ENCODE data around the gene NRAP.

NRAP gene

DNA sequence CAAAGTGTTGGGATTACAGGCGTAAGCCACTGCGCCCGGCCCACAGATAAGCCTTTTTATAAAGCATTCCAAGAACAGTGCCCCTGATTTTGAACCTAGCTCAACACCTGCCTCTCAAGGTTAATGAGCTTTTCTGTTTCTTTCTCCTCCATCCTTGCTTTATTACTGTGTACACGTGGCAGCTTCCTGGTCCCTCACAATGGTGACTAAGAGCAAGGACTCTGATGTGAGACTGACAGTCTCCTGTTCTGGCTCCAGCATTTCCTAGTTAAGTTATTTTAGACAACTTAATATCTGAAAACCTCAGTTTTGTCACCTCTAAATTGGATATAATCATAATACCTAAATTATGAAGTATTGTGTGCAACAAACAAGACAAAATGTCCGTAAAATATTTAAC lies 101.1 kb downstream of the NRAP start:
- Histone ChIP-seq H3K27me3 (ENCODE audit: insufficient read depth, low read length, poor library complexity, severe bottlenecking) (no peaks in the 10 kb centered on the region), H4K20me1 (ENCODE audit: insufficient read depth, low read length, poor library complexity, severe bottlenecking) (no peaks in the 10 kb centered on the region), H3K79me2 (ENCODE audit: insufficient read depth, low read length) (no peaks in the 10 kb centered on the region), H3F3A (ENCODE audit: low read depth) (no peaks in the 10 kb centered on the region), H3K9me3 (ENCODE audit: insufficient read depth, low read depth, low read length) (no peaks in the 10 kb centered on the region), H3K4me2 (ENCODE audit: low read depth, low read length, poor library complexity, severe bottlenecking) (peak overlapping the region; percentile 73), H2AFZ (ENCODE audit: low read length) (peak overlapping the region; percentile 94), H3K36me3 (ENCODE audit: insufficient read depth, low read length) (no peaks in the 10 kb centered on the region), H3K4me1 (ENCODE audit: insufficient read depth, low read length, poor library complexity, severe bottlenecking) (peaks cover 6% of the 10 kb centered on the region), H3K9ac (ENCODE audit: low read depth, low read length, poor library complexity, severe bottlenecking) (peak overlapping the region; percentile 50), H3K9me2 (replicated peaks; ENCODE audit: low read depth, low read length) (no peaks in the 10 kb centered on the region), H3K4me3 (ENCODE audit: low read length, poor library complexity, severe bottlenecking) (peak overlapping the region; percentile 61)
- TF ChIP-seq EZH2phosphoT487 (IDR thresholded peaks at IDR 0.05; ENCODE audit: borderline replicate concordance) (no peak), CTCF (conservative IDR thresholded peaks at IDR 0.05; ENCODE audit: low read length) (no peak)

DNA sequence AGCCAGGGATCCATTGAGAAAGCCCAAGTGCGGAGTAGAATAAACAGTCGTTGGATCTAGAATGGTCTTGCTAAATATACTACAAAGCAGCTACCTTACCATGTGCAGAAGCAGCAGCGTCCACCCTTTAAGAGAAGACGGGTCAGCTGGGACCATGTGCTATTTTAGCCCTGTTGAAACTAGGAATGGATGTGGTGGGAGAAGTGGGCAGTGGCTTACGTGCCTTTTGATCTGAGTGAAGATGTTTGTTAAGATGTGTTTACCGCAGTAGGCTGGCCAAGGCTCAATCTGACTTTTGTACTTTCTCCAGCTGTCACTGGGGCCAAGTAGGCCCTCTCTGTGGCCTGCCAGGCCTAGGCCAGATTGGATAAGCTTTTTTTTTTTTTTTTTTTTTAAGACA lies 101.8 kb downstream of the NRAP start:
- no peaks in the 10 kb centered on the region for H3K9me2 ChIP-seq (replicated peaks; ENCODE audit: low read depth, low read length)
- no peaks in the 10 kb centered on the region for H3K9me3 ChIP-seq (ENCODE audit: insufficient read depth, low read depth, low read length)
- H3F3A ChIP-seq (ENCODE audit: low read depth), result no peaks in the 10 kb centered on the region
- H3K9ac ChIP-seq (ENCODE audit: low read depth, low read length, poor library complexity, severe bottlenecking), result no peak overlapping the region
- no peaks in the 10 kb centered on the region for H3K36me3 ChIP-seq (ENCODE audit: insufficient read depth, low read length)
- no peak overlapping the region for H3K4me3 ChIP-seq (ENCODE audit: low read length, poor library complexity, severe bottlenecking)
- H3K27me3 ChIP-seq (ENCODE audit: insufficient read depth, low read length, poor library complexity, severe bottlenecking), result no peaks in the 10 kb centered on the region
- H2AFZ ChIP-seq (ENCODE audit: low read length), result no peak overlapping the region
- TF ChIP-seq CTCF (conservative IDR thresholded peaks at IDR 0.05; ENCODE audit: low read length), result no peak
- no peak for TF ChIP-seq EZH2phosphoT487 (IDR thresholded peaks at IDR 0.05; ENCODE audit: borderline replicate concordance)
- no peaks in the 10 kb centered on the region for H4K20me1 ChIP-seq (ENCODE audit: insufficient read depth, low read length, poor library complexity, severe bottlenecking)
- H3K4me2 ChIP-seq (ENCODE audit: low read depth, low read length, poor library complexity, severe bottlenecking), result no peak overlapping the region
- H3K79me2 ChIP-seq (ENCODE audit: insufficient read depth, low read length), result no peaks in the 10 kb centered on the region
- peaks cover 6% of the 10 kb centered on the region for H3K4me1 ChIP-seq (ENCODE audit: insufficient read depth, low read length, poor library complexity, severe bottlenecking)

DNA sequence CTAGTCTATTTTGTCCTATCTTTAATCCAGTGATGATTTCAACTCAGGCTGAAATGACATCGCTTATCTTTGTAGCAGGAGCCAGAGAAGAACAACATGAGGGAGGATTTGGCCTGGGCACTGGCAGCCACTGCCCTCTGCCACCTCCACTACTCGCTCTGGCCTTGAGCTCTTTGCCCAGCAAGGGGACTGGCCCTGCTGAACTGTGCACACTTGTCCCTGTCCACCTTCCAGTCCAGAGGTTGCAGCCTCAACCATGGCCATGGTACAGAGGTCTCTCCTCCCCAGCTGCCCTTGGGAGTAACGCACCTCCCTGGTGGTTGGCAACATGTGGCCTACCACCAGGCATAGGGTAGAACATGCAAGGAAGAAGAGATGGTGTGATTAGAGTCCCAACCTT lies 102.6 kb downstream of the NRAP start:
- TF ChIP-seq CTCF (conservative IDR thresholded peaks at IDR 0.05; ENCODE audit: low read length) (no peak), EZH2phosphoT487 (IDR thresholded peaks at IDR 0.05; ENCODE audit: borderline replicate concordance) (no peak)
- no peaks in the 10 kb centered on the region for H4K20me1 ChIP-seq (ENCODE audit: insufficient read depth, low read length, poor library complexity, severe bottlenecking)
- no peak overlapping the region for H3K9ac ChIP-seq (ENCODE audit: low read depth, low read length, poor library complexity, severe bottlenecking)
- no peak overlapping the region for H2AFZ ChIP-seq (ENCODE audit: low read length)
- no peaks in the 10 kb centered on the region for H3K9me3 ChIP-seq (ENCODE audit: insufficient read depth, low read depth, low read length)
- H3K27me3 ChIP-seq (ENCODE audit: insufficient read depth, low read length, poor library complexity, severe bottlenecking), result no peaks in the 10 kb centered on the region
- H3K4me2 ChIP-seq (ENCODE audit: low read depth, low read length, poor library complexity, severe bottlenecking), result no peak overlapping the region
- no peaks in the 10 kb centered on the region for H3K9me2 ChIP-seq (replicated peaks; ENCODE audit: low read depth, low read length)
- H3K79me2 ChIP-seq (ENCODE audit: insufficient read depth, low read length), result no peaks in the 10 kb centered on the region
- H3K4me3 ChIP-seq (ENCODE audit: low read length, poor library complexity, severe bottlenecking), result no peak overlapping the region
- H3F3A ChIP-seq (ENCODE audit: low read depth), result no peaks in the 10 kb centered on the region
- no peaks in the 10 kb centered on the region for H3K36me3 ChIP-seq (ENCODE audit: insufficient read depth, low read length)
- peaks cover 6% of the 10 kb centered on the region for H3K4me1 ChIP-seq (ENCODE audit: insufficient read depth, low read length, poor library complexity, severe bottlenecking)
